IPS-18a (cell line): ENCODE results near the gene ALG11.
"Not testable (repeated sequence)": the region's sequence is repeated elsewhere in the genome, so short reads cannot be mapped to it uniquely, and the experiment has no call there.

Experiments used
- H3K27ac ChIP-seq: one replicate; pipeline ENCODE4 v1.5.1; 2013; ENCODE audit warnings: low read length
- H3K27me3 ChIP-seq: one replicate; pipeline ENCODE4 v1.6.1; 2013; ENCODE audit warnings: mild to moderate bottlenecking, low read length; ENCODE audit not compliant: control insufficient read depth, insufficient read depth
- H3K36me3 ChIP-seq: one replicate; pipeline ENCODE4 v1.6.1; 2013; ENCODE audit warnings: low read depth, low read length; ENCODE audit not compliant: control insufficient read depth
- H3K4me1 ChIP-seq: one replicate; pipeline ENCODE4 v1.6.1; 2013; ENCODE audit warnings: low read depth, low read length; ENCODE audit not compliant: control insufficient read depth
- H3K4me3 ChIP-seq: one replicate; pipeline ENCODE4 v1.5.1; 2013; ENCODE audit warnings: low read length
- H3K9ac ChIP-seq: one replicate; pipeline ENCODE4 v1.6.1; 2013; ENCODE audit warnings: mild to moderate bottlenecking, low read length, moderate library complexity
- H3K9me3 ChIP-seq: one replicate; pipeline ENCODE4 v1.6.1; 2013; ENCODE audit warnings: low read depth, low read length; ENCODE audit not compliant: control insufficient read depth

ALG11 gene

GRCh38 chr13:52043675-52044074 lies 31.5 kb downstream of the ALG11 start:
- Histone ChIP-seq H3K9ac (no peak overlapping the region), H3K9me3 (no peaks in the 10 kb centered on the region), H3K4me1 (no peaks in the 10 kb centered on the region), H3K27ac (no peak overlapping the region), H3K4me3 (no peak overlapping the region), H3K27me3 (no peaks in the 10 kb centered on the region), H3K36me3 (no peaks in the 10 kb centered on the region)

- no peak overlapping the region for H3K9ac ChIP-seq
- H3K4me3 ChIP-seq: no peak overlapping the region
- peaks cover 4% of the 10 kb centered on the region for H3K4me1 ChIP-seq
- no peaks in the 10 kb centered on the region for H3K36me3 ChIP-seq
- no peaks in the 10 kb centered on the region for H3K9me3 ChIP-seq
- H3K27ac ChIP-seq: no peak overlapping the region
- no peaks in the 10 kb centered on the region for H3K27me3 ChIP-seq
Measured at GRCh38 chr13:52047463-52047862, 35.3 kb downstream of the ALG11 start.

- Histone ChIP-seq H3K4me3 (no peak overlapping the region), H3K9me3 (no peaks in the 10 kb centered on the region), H3K27ac (no peak overlapping the region), H3K4me1 (peaks cover 4% of the 10 kb centered on the region), H3K9ac (no peak overlapping the region), H3K27me3 (no peaks in the 10 kb centered on the region), H3K36me3 (no peaks in the 10 kb centered on the region)
Measured at GRCh38 chr13:52048516-52048915, 36.3 kb downstream of the ALG11 start.

GRCh38 chr13:52051400-52051799 lies 39.2 kb downstream of the ALG11 start:
- no peak overlapping the region for H3K9ac ChIP-seq
- H3K4me3 ChIP-seq: no peak overlapping the region
- no peaks in the 10 kb centered on the region for H3K9me3 ChIP-seq
- H3K36me3 ChIP-seq: no peaks in the 10 kb centered on the region
- no peaks in the 10 kb centered on the region for H3K27me3 ChIP-seq
- peaks cover 4% of the 10 kb centered on the region for H3K4me1 ChIP-seq
- no peak overlapping the region for H3K27ac ChIP-seq

GRCh38 chr13:52053460-52053859 lies 41.3 kb downstream of the ALG11 start:
- no peaks in the 10 kb centered on the region for H3K27me3 ChIP-seq
- H3K4me3 ChIP-seq: no peak overlapping the region
- H3K9ac ChIP-seq: no peak overlapping the region
- H3K4me1 ChIP-seq: peaks cover 4% of the 10 kb centered on the region
- no peaks in the 10 kb centered on the region for H3K36me3 ChIP-seq
- H3K9me3 ChIP-seq: no peaks in the 10 kb centered on the region
- no peak overlapping the region for H3K27ac ChIP-seq

GRCh38 chr13:52061064-52061463 lies 48.9 kb downstream of the ALG11 start:
- H3K9me3 ChIP-seq: peaks cover 15% of the 10 kb centered on the region

GRCh38 chr13:52061587-52061986 lies 49.4 kb downstream of the ALG11 start:
- H3K4me1 ChIP-seq: no peaks in the 10 kb centered on the region
- no peak overlapping the region for H3K4me3 ChIP-seq
- H3K9me3 ChIP-seq: peaks cover 15% of the 10 kb centered on the region
- no peaks in the 10 kb centered on the region for H3K36me3 ChIP-seq
- no peaks in the 10 kb centered on the region for H3K27me3 ChIP-seq
- H3K27ac ChIP-seq: no peak overlapping the region
- no peak overlapping the region for H3K9ac ChIP-seq

More at GRCh38 chr13:52061064-52061463, 48.9 kb downstream of the ALG11 start:
- not testable (repeated sequence) for H3K36me3 ChIP-seq, H3K27me3 ChIP-seq, H3K27ac ChIP-seq, H3K9ac ChIP-seq, H3K4me1 ChIP-seq, H3K4me3 ChIP-seq

GRCh38 chr13:52067237-52067636 lies 55.0 kb downstream of the ALG11 start:
- no peak overlapping the region for H3K4me3 ChIP-seq
- H3K9ac ChIP-seq: no peak overlapping the region
- H3K27me3 ChIP-seq: no peaks in the 10 kb centered on the region
- no peaks in the 10 kb centered on the region for H3K36me3 ChIP-seq
- no peak overlapping the region for H3K27ac ChIP-seq
- H3K4me1 ChIP-seq: no peaks in the 10 kb centered on the region
- H3K9me3 ChIP-seq: peaks cover 24% of the 10 kb centered on the region

- Histone ChIP-seq H3K9me3 (peaks cover 28% of the 10 kb centered on the region), H3K27ac (no peak overlapping the region), H3K4me3 (no peak overlapping the region), H3K36me3 (no peaks in the 10 kb centered on the region), H3K4me1 (no peaks in the 10 kb centered on the region), H3K27me3 (no peaks in the 10 kb centered on the region), H3K9ac (no peak overlapping the region)
Measured at GRCh38 chr13:52070929-52071523, 58.8 kb downstream of the ALG11 start.
